ENCODE measurements around the gene DNAJB8. TPM values are rescaled to one million over a fixed set of nuclear protein-coding genes. Genes with fewer than 3 reads are reported as not detected.
A peak's percentile ranks its signal among the peaks of the same experiment; 100 is the strongest.

Gene DNAJB8
- total and polyA plus RNA-seq, 2 experiments from 2014 or later = not detected

DNA sequence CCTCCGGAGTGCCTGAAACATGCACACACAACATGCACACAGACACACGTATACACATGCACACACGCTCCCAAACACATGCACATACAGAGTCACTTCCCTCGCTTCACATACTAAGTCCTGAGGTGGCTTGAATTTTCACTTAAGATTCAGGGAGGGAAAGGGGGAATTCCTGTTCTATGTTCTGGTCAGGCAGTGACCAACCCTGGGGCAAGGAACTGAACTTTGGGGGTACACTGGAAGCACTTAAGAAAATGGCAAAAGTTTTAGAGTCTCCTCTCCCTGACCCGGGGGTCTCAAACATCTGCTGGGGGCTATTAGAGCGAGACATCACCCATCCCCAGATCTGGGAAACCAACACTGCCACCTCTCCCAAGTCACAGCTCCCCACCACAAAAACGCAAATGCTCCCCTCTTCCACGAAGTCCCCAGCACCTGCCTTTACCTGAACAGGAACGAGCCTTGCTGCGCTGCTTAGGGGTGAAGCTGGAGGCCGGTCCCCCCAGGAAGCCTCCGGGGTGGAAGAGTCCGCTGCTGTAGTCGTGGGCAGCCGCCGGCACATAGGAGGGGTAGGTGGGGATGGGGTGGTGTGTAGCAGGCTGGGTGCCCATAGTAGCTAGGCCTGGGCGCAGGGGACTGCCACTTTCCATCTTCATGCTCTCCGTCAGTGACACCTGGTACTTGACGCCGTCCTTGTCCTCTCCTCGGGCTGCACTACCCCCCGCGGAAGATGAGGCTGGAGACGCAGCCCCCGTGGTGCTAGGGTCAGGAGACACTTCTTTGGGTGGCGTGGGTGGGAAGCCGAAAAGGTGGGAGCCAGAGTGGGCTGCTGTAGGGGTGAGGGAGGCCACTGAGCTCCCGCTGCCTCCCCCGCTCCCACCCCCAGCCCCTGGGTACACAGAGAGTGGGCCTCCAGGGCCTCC, 18.9 kb upstream of the DNAJB8 start:
- Histone ChIP-seq H3K36me3 (no peaks in the 10 kb centered on the region), H3K9me3 (ENCODE audit: low read depth) (no peaks in the 10 kb centered on the region), H3K4me1 (ENCODE audit: low read depth) (peaks cover 36% of the 10 kb centered on the region), H3K4me3 (peak overlapping the region; percentile 58), H3K27me3 (peaks cover 93% of the 10 kb centered on the region), H3K27ac (no peak overlapping the region)
- TF ChIP-seq, protein P1, sequence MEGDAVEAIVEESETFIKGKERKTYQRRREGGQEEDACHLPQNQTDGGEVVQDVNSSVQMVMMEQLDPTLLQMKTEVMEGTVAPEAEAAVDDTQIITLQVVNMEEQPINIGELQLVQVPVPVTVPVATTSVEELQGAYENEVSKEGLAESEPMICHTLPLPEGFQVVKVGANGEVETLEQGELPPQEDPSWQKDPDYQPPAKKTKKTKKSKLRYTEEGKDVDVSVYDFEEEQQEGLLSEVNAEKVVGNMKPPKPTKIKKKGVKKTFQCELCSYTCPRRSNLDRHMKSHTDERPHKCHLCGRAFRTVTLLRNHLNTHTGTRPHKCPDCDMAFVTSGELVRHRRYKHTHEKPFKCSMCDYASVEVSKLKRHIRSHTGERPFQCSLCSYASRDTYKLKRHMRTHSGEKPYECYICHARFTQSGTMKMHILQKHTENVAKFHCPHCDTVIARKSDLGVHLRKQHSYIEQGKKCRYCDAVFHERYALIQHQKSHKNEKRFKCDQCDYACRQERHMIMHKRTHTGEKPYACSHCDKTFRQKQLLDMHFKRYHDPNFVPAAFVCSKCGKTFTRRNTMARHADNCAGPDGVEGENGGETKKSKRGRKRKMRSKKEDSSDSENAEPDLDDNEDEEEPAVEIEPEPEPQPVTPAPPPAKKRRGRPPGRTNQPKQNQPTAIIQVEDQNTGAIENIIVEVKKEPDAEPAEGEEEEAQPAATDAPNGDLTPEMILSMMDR (IDR thresholded peaks at IDR 0.05; ENCODE audit: low read depth, low read length) = no peak
- DNase-seq (ENCODE audit: low read depth in 1 of 2, low spot score in 1 of 2) = no peak

- TF ChIP-seq, protein P1 (IDR thresholded peaks at IDR 0.05; ENCODE audit: low read depth, low read length) = no peak
- Histone ChIP-seq H3K27me3 (peaks cover 91% of the 10 kb centered on the region), H3K36me3 (no peaks in the 10 kb centered on the region), H3K4me3 (no peak overlapping the region), H3K27ac (no peak overlapping the region), H3K4me1 (ENCODE audit: low read depth) (peaks cover 32% of the 10 kb centered on the region), H3K9me3 (ENCODE audit: low read depth) (no peaks in the 10 kb centered on the region)
- no peak for DNase-seq (ENCODE audit: low read depth in 1 of 2, low spot score in 1 of 2)
Measured at GRCh38 chr3:128484404-128485281, 18.0 kb upstream of the DNAJB8 start.

DNA sequence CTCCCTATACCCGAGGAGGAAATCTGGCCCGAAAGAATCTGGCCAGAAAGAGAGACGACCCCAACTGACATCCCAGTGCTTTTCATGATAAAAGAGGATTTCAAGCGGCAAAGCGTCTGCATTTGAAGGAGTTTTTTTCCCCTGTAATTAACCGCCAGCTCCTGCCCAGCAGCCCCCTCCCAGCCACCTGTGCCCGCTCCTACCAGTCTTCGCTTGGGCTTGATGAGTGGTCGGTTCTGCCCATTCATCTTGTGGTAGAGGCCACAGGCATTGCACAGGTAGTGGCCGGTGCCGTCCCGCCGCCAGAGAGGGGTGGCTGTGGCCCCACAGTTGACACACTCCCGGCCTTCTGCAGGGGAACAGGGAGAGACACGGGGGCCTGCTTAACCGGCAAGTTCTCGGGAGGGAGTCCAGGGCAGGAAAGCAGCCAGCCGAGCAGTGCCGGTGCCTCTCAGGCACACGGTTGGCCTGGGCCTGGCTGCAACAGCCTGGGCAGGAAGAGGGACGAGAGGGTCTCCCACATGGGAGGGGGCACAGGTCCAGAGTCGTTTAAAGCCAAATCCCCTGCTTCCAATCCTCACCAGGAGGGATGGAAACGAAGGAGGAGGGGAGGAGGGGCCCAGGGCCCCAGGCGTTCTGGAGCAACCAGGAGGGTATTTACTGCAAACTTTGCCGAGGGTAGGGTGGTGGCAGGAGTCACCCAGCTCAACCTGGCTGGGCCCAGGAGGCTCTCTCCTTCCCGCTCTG, 17.1 kb upstream of the DNAJB8 start:
- no peaks in the 10 kb centered on the region for H3K36me3 ChIP-seq
- H3K4me1 ChIP-seq (ENCODE audit: low read depth) = peaks cover 31% of the 10 kb centered on the region
- H3K9me3 ChIP-seq (ENCODE audit: low read depth) = no peaks in the 10 kb centered on the region
- no peak for DNase-seq (ENCODE audit: low read depth in 1 of 2, low spot score in 1 of 2)
- TF ChIP-seq, protein P1 (IDR thresholded peaks at IDR 0.05; ENCODE audit: low read depth, low read length) = no peak
- H3K27me3 ChIP-seq = peaks cover 90% of the 10 kb centered on the region
- H3K27ac ChIP-seq = no peak overlapping the region
- H3K4me3 ChIP-seq = no peak overlapping the region

- H3K27ac ChIP-seq = no peak overlapping the region
- peaks cover 83% of the 10 kb centered on the region for H3K27me3 ChIP-seq
- no peaks in the 10 kb centered on the region for H3K9me3 ChIP-seq (ENCODE audit: low read depth)
- H3K36me3 ChIP-seq = no peaks in the 10 kb centered on the region
- TF ChIP-seq, protein P1 (IDR thresholded peaks at IDR 0.05; ENCODE audit: low read depth, low read length) = peak; percentile 15
- peak in 1 of 2 donors; percentile 70 for DNase-seq (ENCODE audit: low read depth in 1 of 2, low spot score in 1 of 2)
- H3K4me3 ChIP-seq = peak overlapping the region; percentile 6
- peaks cover 22% of the 10 kb centered on the region for H3K4me1 ChIP-seq (ENCODE audit: low read depth)
Measured at GRCh38 chr3:128482666-128483656, 16.3 kb upstream of the DNAJB8 start.

Data from cardiac muscle cell (in vitro differentiated cells and primary cell).